ENCODE data around the gene CLCN6. TPM values are rescaled to one million over a fixed set of nuclear protein-coding genes. Genes with fewer than 3 reads are reported as not detected.

CLCN6 gene
- polyA plus RNA-seq, 1 donor from 2014 or later, result 12.5 TPM

DNA sequence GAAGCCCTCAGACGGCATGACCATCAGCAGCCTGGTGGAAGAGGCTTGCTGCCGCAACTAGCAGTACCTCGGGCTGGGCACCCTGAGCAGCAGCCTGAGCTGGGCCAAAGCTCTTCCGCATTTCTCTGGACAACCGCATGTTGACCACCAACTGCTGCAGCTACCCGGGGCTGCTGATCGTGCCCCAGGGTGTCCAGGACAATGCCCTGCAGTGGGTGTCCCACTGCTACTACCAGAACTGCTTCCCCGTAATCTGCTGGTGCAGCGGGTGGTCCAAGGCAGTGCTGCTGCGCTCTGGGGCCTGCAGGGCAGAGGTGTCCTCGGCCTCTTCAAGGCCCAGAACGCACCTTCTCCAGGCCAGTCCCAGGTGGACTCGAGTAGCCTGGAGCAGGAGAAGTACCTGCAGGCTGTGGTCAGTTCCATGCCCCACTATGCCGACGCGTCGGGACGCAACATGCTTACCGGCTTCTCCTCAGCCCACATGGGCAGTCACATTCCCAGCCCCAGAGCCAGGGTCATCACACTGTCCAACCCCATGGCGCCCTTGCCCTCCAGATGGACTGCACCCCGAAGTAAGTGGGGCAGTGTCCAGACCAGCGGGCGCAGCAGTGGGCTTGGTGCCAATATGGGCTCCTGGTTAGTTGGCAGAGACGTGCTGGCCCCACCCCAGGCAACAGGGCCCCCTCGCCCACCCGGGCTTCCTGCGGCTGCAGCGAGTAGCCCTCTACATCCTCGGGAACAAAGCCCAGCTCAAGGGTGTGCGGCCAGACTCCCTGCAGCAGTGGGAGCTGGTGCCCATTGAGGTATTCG lies 72.3 kb downstream of the CLCN6 start:
- Histone ChIP-seq H3K9ac (ENCODE audit: low read length) (no peak overlapping the region), H3F3A (ENCODE audit: insufficient read depth, low read length, poor library complexity, severe bottlenecking) (no peaks in the 10 kb centered on the region), H3K9me2 (ENCODE audit: insufficient read depth, low read length) (no peaks in the 10 kb centered on the region), H3K4me2 (ENCODE audit: low read length) (no peak overlapping the region), H3K79me2 (replicated peaks; ENCODE audit: insufficient read depth, low read length) (no peaks in the 10 kb centered on the region), H3K9me3 (ENCODE audit: low read length) (no peaks in the 10 kb centered on the region), H3K36me3 (ENCODE audit: insufficient read depth, low read length) (no peaks in the 10 kb centered on the region), H3K27ac (ENCODE audit: low read length) (no peak overlapping the region), H3K4me3 (ENCODE audit: low read length) (no peak overlapping the region), H4K20me1 (ENCODE audit: insufficient read depth) (no peaks in the 10 kb centered on the region), H2AFZ (ENCODE audit: low read depth, low read length) (no peak overlapping the region), H3K27me3 (ENCODE audit: insufficient read depth, low read depth, low read length) (no peaks in the 10 kb centered on the region)
- TF ChIP-seq MXI1 (conservative IDR thresholded peaks at IDR 0.05; ENCODE audit: poor library complexity, severe bottlenecking) (no peak), EZH2 (IDR thresholded peaks at IDR 0.05; ENCODE audit: borderline replicate concordance, insufficient read depth, low read length, poor library complexity, severe bottlenecking) (no peak), POLR2AphosphoS5 (IDR thresholded peaks at IDR 0.05) (no peak), RAD21 (conservative IDR thresholded peaks at IDR 0.05) (no peak), EP300 (conservative IDR thresholded peaks at IDR 0.05; ENCODE audit: poor library complexity, severe bottlenecking) (no peak), TAF1 (IDR thresholded peaks at IDR 0.05; ENCODE audit: low read depth) (no peak), SMC3 (conservative IDR thresholded peaks at IDR 0.05; ENCODE audit: poor library complexity) (no peak)
- TF ChIP-seq, protein P1, sequence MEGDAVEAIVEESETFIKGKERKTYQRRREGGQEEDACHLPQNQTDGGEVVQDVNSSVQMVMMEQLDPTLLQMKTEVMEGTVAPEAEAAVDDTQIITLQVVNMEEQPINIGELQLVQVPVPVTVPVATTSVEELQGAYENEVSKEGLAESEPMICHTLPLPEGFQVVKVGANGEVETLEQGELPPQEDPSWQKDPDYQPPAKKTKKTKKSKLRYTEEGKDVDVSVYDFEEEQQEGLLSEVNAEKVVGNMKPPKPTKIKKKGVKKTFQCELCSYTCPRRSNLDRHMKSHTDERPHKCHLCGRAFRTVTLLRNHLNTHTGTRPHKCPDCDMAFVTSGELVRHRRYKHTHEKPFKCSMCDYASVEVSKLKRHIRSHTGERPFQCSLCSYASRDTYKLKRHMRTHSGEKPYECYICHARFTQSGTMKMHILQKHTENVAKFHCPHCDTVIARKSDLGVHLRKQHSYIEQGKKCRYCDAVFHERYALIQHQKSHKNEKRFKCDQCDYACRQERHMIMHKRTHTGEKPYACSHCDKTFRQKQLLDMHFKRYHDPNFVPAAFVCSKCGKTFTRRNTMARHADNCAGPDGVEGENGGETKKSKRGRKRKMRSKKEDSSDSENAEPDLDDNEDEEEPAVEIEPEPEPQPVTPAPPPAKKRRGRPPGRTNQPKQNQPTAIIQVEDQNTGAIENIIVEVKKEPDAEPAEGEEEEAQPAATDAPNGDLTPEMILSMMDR (IDR thresholded peaks at IDR 0.05; ENCODE audit: poor library complexity, severe bottlenecking), result no peak
- TF ChIP-seq, protein P2, sequence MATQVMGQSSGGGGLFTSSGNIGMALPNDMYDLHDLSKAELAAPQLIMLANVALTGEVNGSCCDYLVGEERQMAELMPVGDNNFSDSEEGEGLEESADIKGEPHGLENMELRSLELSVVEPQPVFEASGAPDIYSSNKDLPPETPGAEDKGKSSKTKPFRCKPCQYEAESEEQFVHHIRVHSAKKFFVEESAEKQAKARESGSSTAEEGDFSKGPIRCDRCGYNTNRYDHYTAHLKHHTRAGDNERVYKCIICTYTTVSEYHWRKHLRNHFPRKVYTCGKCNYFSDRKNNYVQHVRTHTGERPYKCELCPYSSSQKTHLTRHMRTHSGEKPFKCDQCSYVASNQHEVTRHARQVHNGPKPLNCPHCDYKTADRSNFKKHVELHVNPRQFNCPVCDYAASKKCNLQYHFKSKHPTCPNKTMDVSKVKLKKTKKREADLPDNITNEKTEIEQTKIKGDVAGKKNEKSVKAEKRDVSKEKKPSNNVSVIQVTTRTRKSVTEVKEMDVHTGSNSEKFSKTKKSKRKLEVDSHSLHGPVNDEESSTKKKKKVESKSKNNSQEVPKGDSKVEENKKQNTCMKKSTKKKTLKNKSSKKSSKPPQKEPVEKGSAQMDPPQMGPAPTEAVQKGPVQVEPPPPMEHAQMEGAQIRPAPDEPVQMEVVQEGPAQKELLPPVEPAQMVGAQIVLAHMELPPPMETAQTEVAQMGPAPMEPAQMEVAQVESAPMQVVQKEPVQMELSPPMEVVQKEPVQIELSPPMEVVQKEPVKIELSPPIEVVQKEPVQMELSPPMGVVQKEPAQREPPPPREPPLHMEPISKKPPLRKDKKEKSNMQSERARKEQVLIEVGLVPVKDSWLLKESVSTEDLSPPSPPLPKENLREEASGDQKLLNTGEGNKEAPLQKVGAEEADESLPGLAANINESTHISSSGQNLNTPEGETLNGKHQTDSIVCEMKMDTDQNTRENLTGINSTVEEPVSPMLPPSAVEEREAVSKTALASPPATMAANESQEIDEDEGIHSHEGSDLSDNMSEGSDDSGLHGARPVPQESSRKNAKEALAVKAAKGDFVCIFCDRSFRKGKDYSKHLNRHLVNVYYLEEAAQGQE (IDR thresholded peaks at IDR 0.05; ENCODE audit: borderline replicate concordance), result no peak

DNA sequence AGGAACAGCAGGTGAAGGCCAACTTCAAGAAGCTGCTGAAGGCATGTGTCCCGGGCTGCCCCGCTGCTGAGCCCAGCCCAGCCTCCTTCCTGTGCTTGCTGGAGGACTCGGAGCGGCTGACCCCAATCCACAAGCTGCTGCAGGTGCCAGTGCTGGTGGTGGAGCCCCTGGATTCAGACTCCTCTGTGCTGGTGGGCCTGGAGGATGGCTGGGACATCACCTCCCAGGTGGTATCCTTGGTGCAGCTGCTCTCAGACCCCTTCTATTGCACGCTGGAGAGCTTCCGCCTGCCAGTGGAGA lies 72.8 kb downstream of the CLCN6 start:
- H3F3A ChIP-seq (ENCODE audit: insufficient read depth, low read length, poor library complexity, severe bottlenecking), result no peaks in the 10 kb centered on the region
- no peak overlapping the region for H3K4me2 ChIP-seq (ENCODE audit: low read length)
- no peak overlapping the region for H2AFZ ChIP-seq (ENCODE audit: low read depth, low read length)
- no peaks in the 10 kb centered on the region for H3K9me2 ChIP-seq (ENCODE audit: insufficient read depth, low read length)
- no peaks in the 10 kb centered on the region for H4K20me1 ChIP-seq (ENCODE audit: insufficient read depth)
- no peaks in the 10 kb centered on the region for H3K9me3 ChIP-seq (ENCODE audit: low read length)
- H3K27ac ChIP-seq (ENCODE audit: low read length), result no peak overlapping the region
- H3K79me2 ChIP-seq (replicated peaks; ENCODE audit: insufficient read depth, low read length), result no peaks in the 10 kb centered on the region
- H3K9ac ChIP-seq (ENCODE audit: low read length), result no peak overlapping the region
- H3K27me3 ChIP-seq (ENCODE audit: insufficient read depth, low read depth, low read length), result no peaks in the 10 kb centered on the region
- TF ChIP-seq SMC3 (conservative IDR thresholded peaks at IDR 0.05; ENCODE audit: poor library complexity) (no peak), EZH2 (IDR thresholded peaks at IDR 0.05; ENCODE audit: borderline replicate concordance, insufficient read depth, low read length, poor library complexity, severe bottlenecking) (no peak)
- TF ChIP-seq, protein P1 (IDR thresholded peaks at IDR 0.05; ENCODE audit: poor library complexity, severe bottlenecking), result no peak
- no peaks in the 10 kb centered on the region for H3K36me3 ChIP-seq (ENCODE audit: insufficient read depth, low read length)
- no peak overlapping the region for H3K4me3 ChIP-seq (ENCODE audit: low read length)
